B cell (primary cell): Measurements from ENCODE around the gene SMAD2.

Source experiments
- CTCF ChIP-seq: fragments of 200-600 bp; IDR thresholded peaks from one replicate; pipeline ENCODE4 v1.8.0; 2022; ENCODE audit warnings: antibody characterized with exemption, mild to moderate bottlenecking
- EZH2 ChIP-seq: IDR thresholded peaks from 2 replicates; pipeline ENCODE4 v1.6.1; 2012; ENCODE audit warnings: borderline replicate concordance, low read depth, mild to moderate bottlenecking, moderate library complexity, low read length; ENCODE audit not compliant: insufficient read depth, poor library complexity, severe bottlenecking

- TF ChIP-seq CTCF (no peak), EZH2 (no peak)
These were observed 24.1 kb downstream of the SMAD2 start for GRCh38 chr18:47906408-47906807.
